Thyroid gland (tissue), 4 donors: ENCODE measurements around the gene MAPK1IP1L.

Experiments used
- POLR2A ChIP-seq, 2 donors: fragments of 450-650 bp; IDR thresholded peaks; one replicate each; pipeline ENCODE4 v1.6.1; 2017; ENCODE audit warnings: antibody characterized with exemption in 2 of 2, mild to moderate bottlenecking in 2 of 2, moderate library complexity in 1 of 2
- TF ChIP-seq, protein P1 (sequence below), 6 experiments: fragments of 200-600 bp in 3 of 6; fragments of 450-650 bp in 3 of 6; sonication (generic) in 3 of 6; IDR thresholded peaks; one replicate each; pipeline ENCODE4 v1.5.1; 2016 to 2019; ENCODE audit warnings: antibody characterized with exemption in 6 of 6, mild to moderate bottlenecking in 2 of 6, inconsistent platforms in 1 of 6, moderate library complexity in 1 of 6

DNA sequence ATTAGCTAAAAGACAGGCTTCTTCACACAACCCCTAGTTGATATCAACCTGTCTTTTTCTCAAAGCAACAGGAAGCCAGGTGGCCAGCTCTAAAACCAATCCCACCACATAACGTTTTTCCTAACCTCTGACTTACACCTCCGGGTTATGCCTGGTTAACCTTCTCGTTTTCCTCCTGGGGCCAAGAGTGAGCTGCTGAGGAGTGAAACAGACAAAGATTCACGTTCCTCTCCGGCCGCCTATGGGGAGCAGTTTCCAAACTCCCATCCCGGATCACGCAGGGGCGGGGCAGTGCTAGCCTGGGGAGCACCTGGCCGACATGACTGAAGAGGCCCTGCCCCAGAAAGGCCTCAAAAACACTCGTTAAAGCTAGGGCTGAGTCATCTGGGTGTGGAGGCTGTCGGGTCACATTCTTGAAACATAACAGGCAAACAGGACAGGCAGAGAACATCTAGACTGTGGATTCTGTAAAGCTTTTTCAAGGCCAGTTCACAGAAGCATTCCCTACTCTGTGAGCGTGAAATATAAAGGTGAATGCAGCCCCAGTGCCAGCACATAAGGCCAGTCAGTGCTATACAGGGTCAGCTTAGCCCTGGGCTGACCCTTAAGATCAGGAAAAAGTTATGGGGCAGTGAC is 51.7 kb downstream of the MAPK1IP1L start:
- TF ChIP-seq, protein P1, sequence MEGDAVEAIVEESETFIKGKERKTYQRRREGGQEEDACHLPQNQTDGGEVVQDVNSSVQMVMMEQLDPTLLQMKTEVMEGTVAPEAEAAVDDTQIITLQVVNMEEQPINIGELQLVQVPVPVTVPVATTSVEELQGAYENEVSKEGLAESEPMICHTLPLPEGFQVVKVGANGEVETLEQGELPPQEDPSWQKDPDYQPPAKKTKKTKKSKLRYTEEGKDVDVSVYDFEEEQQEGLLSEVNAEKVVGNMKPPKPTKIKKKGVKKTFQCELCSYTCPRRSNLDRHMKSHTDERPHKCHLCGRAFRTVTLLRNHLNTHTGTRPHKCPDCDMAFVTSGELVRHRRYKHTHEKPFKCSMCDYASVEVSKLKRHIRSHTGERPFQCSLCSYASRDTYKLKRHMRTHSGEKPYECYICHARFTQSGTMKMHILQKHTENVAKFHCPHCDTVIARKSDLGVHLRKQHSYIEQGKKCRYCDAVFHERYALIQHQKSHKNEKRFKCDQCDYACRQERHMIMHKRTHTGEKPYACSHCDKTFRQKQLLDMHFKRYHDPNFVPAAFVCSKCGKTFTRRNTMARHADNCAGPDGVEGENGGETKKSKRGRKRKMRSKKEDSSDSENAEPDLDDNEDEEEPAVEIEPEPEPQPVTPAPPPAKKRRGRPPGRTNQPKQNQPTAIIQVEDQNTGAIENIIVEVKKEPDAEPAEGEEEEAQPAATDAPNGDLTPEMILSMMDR (IDR thresholded peaks at IDR 0.05): no peak
- TF ChIP-seq POLR2A (IDR thresholded peaks at IDR 0.05): peak in 1 of 2 donors; percentile 78
